Loucy (cell line): ENCODE data around the gene PHF19.

Experiments
- CTCF ChIP-seq: fragments of 200-600 bp; sonication (generic); conservative IDR thresholded peaks from 2 replicates; pipeline ENCODE4 v1.5.1; 2014; ENCODE audit warnings: mild to moderate bottlenecking, antibody characterized with exemption, low read length
- EZH2phosphoT487 ChIP-seq: fragments of 200-600 bp; IDR thresholded peaks from 2 replicates; pipeline ENCODE4 v1.6.1; 2018; ENCODE audit warnings: antibody characterized with exemption, mild to moderate bottlenecking, moderate library complexity, borderline replicate concordance

GRCh38 chr9:120857481-120857880 lies 19.5 kb downstream of the PHF19 start:
- TF ChIP-seq CTCF: no peak
- no peak for TF ChIP-seq EZH2phosphoT487
